ENCODE data around the gene FOXA2.
"Not testable (repeated sequence)": the region's sequence is repeated elsewhere in the genome, so short reads cannot be mapped to it uniquely, and the experiment has no call there.

The FOXA2 gene

DNA sequence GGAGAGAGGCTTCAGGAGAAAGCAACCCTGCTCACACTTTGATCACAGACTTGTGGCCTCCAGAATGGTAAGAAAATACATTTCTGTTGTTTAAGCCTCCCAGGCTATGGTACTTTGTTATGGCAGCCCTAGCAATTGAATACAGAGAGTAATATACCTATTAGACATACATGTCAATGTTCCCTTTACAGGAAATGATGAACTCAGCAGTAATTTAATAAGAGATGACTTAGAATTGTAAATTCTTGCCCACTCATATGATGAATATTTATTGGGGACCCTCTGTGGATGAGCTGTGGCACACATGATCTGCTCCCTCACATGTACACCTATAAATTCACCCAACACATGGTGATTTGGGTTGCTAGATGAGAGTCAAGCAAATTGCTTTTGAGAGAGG is 20.4 kb upstream of the FOXA2 start:
- Histone ChIP-seq H3K4me3 (no peak overlapping the region), H3K27ac (no peak overlapping the region)
- TF ChIP-seq, protein P1, sequence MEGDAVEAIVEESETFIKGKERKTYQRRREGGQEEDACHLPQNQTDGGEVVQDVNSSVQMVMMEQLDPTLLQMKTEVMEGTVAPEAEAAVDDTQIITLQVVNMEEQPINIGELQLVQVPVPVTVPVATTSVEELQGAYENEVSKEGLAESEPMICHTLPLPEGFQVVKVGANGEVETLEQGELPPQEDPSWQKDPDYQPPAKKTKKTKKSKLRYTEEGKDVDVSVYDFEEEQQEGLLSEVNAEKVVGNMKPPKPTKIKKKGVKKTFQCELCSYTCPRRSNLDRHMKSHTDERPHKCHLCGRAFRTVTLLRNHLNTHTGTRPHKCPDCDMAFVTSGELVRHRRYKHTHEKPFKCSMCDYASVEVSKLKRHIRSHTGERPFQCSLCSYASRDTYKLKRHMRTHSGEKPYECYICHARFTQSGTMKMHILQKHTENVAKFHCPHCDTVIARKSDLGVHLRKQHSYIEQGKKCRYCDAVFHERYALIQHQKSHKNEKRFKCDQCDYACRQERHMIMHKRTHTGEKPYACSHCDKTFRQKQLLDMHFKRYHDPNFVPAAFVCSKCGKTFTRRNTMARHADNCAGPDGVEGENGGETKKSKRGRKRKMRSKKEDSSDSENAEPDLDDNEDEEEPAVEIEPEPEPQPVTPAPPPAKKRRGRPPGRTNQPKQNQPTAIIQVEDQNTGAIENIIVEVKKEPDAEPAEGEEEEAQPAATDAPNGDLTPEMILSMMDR (IDR thresholded peaks at IDR 0.05), result no peak
- no peak for DNase-seq (ENCODE audit: low spot score)

DNA sequence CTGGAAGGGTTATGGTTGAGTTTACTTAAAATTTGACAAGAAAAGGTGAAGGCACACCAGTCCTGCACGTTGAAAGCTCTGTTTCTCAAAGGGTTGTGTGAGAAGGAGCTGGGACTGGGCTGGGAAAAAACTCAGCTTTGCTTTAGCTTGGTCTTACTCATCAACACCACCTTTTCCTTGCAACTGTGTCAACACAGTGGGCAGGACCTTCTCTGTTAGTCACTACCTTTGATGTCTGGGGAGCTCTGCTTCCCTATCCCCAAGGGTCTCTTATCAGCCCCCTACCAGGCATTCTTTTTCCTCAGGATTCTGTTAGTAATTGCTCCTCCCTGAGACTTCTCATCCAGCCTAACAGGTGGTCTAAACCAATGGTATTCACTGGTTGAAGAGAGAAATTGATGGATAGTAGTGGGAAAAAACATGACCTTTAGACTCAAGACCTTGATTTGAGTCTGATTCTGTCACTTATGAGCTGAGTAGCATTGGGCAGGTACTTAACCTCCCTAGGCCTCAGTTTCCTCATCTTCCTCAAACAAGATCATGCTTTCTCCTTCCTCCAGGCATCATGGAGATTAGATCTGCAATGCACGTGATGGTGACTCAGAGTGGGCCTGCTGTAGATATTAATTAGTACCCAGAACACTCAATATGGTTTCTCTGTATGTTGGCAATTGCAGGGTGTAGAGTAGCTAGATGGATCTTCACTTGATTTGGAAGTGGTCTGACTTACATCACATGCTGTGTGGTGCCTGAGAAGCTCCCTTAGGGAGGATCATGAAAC is 17.2 kb upstream of the FOXA2 start:
- no peak overlapping the region for H3K27ac ChIP-seq
- no peak for DNase-seq (ENCODE audit: low spot score)
- no peak overlapping the region for H3K4me3 ChIP-seq
- TF ChIP-seq, protein P1 (IDR thresholded peaks at IDR 0.05), result no peak

DNA sequence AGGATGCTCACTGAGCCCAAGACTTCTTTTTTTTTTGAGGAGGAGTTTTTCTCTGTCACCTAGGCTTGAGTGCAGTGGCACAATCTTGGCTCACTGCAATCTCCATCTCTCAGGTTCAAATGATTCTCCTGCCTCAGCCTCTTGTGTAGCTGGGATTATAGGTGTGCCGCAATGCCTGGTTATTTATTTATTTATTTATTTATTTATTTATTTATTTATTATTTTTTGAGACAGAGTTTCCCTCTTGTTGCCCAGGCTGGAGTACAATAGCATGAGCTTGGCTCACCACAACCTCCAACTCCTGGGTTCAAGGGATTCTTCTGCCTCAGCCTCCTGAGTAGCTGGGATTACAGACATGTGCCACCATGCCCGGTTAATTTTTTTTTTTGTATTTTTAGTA is 14.9 kb upstream of the FOXA2 start:
- DNase-seq (ENCODE audit: low spot score); H3K4me3 ChIP-seq; H3K27ac ChIP-seq: not testable (repeated sequence)

DNA sequence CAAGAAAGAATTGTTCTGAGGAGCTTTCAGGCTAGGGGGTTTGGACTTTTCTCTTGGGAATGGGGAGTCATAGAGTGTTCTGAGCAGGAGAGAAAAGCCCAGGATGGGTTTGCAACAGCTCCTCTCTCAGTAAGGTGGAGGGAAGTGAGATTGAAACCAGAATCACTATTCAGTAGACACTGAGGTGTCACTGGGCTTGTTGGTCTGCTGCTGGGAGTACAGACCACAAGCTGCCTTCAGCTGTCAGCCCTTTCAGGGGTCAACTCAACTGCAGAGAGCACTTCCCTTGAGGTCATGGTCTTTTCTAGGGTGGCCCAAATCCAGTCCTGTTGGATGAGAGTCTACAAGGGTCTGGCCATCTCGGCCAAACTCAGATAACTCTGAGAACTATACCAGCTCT is 12.9 kb upstream of the FOXA2 start:
- TF ChIP-seq, protein P1 (IDR thresholded peaks at IDR 0.05), result no peak
- Histone ChIP-seq H3K27ac (no peak overlapping the region), H3K4me3 (no peak overlapping the region)
- DNase-seq (ENCODE audit: low spot score), result no peak

DNA sequence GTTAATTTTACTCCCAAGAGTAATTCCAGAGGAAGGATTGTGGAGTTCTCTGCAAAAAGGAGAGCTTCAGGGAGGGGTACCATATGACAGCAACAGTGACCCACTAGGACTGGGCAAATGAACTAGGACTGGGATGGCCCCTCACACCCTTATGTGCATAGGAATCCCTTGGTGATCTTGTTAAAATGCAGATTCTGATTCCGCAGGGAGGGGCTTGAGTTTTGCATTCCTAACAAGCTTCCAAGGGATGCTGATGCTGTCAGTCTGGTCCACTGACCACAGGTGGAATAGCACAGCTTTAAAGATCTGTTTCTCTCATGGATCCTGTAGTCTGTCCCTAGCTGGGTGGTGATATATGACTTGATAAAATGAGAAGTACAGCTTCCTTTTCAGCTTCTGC is 6.3 kb upstream of the FOXA2 start:
- TF ChIP-seq, protein P1 (IDR thresholded peaks at IDR 0.05), result no peak

DNA sequence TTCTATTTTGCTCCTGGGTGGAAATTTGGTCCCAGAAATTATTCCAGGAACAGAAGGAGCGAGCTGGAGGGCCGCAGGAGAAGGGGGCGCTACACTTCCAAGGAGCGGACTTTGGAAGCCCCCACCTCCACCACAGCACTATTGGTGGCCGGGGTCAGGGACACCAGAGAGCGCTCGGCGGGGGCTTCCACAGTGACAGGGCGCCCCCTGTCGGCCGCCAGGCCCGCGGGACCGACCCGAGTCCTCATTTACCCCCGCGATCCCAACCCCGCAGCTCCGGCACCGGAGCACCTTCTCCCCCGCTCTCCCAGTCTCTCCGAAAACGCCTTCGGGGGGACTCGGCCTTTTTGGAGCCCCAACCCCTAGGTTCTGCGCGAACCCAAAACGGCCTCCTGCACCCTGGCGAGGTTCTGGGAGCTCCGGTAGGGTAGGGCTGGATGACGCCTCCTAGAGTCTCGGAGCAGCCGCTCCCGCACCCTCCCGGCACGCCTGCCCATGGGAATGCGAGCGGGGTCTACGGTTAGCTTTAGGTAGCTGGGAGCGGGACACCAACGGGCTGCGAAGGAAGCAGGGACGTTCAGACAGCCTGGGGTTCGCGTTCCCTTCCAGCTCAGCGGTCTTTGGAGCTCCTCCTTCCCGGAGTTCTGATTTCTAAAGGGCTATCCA is 2.4 kb upstream of the FOXA2 start:
- DNase-seq (ENCODE audit: low spot score), result no peak
- peak overlapping the region; percentile 35 for H3K4me3 ChIP-seq
- H3K27ac ChIP-seq, result no peak overlapping the region
- TF ChIP-seq, protein P1 (IDR thresholded peaks at IDR 0.05), result peak; percentile 25

More for the DNA sequence above, 6.3 kb upstream of the FOXA2 start:
- Histone ChIP-seq H3K4me3 (no peak overlapping the region), H3K27ac (no peak overlapping the region)
- no peak for DNase-seq (ENCODE audit: low spot score)

DNA sequence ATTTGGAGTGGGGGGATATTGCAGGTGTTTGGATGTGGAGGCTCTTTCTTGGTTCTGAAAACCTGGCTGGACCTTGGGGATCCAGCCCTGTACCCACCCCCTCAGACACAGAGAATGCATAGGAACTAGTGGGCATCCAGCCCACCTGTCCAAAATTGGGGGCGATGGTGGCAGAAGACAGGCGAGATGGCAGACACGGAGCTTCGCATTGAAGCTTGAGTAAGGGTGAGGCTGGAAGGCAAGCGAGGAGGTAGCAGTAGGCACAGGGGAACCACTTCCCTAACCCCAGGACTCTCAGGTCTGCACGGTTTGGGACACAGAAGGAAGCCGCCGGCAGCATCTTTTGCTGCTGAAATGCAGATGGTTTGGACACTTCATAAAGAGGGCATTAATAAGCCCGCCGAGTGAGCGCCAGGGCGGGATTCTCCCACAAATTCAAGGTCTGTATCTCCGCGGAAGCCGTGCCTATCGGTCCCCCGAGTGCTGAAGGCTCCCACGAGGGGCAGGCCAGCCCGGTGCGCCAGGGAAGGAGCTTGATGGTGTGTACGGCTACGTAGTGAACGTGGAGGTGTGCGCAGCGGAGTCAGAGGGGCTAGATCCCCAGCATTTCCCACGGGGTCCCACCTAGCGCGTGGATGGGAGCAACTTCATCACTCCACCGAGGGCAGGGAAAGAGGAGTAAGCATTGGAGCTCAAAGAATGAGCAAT is 1.6 kb upstream of the FOXA2 start:
- TF ChIP-seq, protein P1 (IDR thresholded peaks at IDR 0.05), result no peak
- no peak overlapping the region for H3K27ac ChIP-seq
- H3K4me3 ChIP-seq, result peak overlapping the region; percentile 35
- no peak for DNase-seq (ENCODE audit: low spot score)
